ENCODE results near the gene ROBO2.

DNA sequence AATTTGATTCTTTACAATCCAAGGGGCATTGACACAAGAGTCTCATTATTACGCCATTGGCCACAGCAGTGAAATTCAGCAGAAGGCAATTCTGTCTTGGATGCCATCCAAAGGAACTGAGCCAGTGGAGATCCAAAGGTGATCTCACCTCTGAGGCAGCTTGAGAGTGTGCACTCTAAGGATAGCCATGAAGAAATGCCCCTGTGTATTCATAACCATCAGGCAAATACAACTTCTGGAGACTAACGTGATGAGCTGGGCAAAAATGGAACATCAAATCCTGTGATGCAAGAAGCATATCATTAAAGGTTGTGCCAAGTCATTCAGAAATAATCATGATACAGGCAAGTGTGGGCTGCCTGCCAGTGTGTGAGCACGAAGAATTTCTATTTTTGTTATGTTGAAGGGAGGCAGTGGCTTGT lies 41.4 kb downstream of the ROBO2 start:
- TF ChIP-seq, protein P1, sequence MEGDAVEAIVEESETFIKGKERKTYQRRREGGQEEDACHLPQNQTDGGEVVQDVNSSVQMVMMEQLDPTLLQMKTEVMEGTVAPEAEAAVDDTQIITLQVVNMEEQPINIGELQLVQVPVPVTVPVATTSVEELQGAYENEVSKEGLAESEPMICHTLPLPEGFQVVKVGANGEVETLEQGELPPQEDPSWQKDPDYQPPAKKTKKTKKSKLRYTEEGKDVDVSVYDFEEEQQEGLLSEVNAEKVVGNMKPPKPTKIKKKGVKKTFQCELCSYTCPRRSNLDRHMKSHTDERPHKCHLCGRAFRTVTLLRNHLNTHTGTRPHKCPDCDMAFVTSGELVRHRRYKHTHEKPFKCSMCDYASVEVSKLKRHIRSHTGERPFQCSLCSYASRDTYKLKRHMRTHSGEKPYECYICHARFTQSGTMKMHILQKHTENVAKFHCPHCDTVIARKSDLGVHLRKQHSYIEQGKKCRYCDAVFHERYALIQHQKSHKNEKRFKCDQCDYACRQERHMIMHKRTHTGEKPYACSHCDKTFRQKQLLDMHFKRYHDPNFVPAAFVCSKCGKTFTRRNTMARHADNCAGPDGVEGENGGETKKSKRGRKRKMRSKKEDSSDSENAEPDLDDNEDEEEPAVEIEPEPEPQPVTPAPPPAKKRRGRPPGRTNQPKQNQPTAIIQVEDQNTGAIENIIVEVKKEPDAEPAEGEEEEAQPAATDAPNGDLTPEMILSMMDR (IDR thresholded peaks at IDR 0.05), result no peak
- no peak for TF ChIP-seq ZFX (IDR thresholded peaks at IDR 0.05; ENCODE audit: borderline replicate concordance)

Measured in 22Rv1 (cell line).